Suprapubic skin (tissue), 4 donors: ENCODE data around the gene SLC11A1. TPM values are rescaled to one million over a fixed set of nuclear protein-coding genes. Genes with fewer than 3 reads are reported as not detected.

Source experiments
- DNase-seq, 2 donors: peaks; one replicate each; pipeline ENCODE4 v3.0.0-alpha.2; 2019; ENCODE audit warnings: low spot score in 2 of 2
- H3K27ac ChIP-seq: fragments of 200-600 bp; sonication (generic); one replicate; pipeline ENCODE4 v1.5.1; 2019
- H3K27me3 ChIP-seq: fragments of 200-600 bp; sonication (generic); one replicate; pipeline ENCODE4 v1.5.1; 2019
- H3K36me3 ChIP-seq: fragments of 200-600 bp; sonication (generic); one replicate; pipeline ENCODE4 v1.5.1; 2019
- H3K4me1 ChIP-seq: fragments of 200-600 bp; sonication (generic); one replicate; pipeline ENCODE4 v1.5.1; 2019
- H3K4me3 ChIP-seq: fragments of 200-600 bp; sonication (generic); one replicate; pipeline ENCODE4 v1.5.1; 2019; ENCODE audit warnings: mild to moderate bottlenecking
- H3K9me3 ChIP-seq: fragments of 200-600 bp; sonication (generic); one replicate; pipeline ENCODE4 v1.5.1; 2019
- CTCF ChIP-seq, 2 donors: fragments of 200-600 bp in 1 of 2; fragments of 450-650 bp in 1 of 2; sonication (generic) in 1 of 2; IDR thresholded peaks; one replicate each; pipeline ENCODE4 v1.5.1; 2016 to 2019; ENCODE audit warnings: antibody characterized with exemption in 2 of 2, mild to moderate bottlenecking in 1 of 2, moderate library complexity in 1 of 2
- EP300 ChIP-seq: sonication (generic); formaldehyde crosslinking; IDR thresholded peaks from one replicate; pipeline ENCODE4 v1.6.1; 2017; ENCODE audit warnings: antibody characterized with exemption
- POLR2A ChIP-seq, 2 donors: fragments of 450-650 bp; IDR thresholded peaks; one replicate each; pipeline ENCODE4 v1.6.1; 2017; ENCODE audit warnings: antibody characterized with exemption in 2 of 2, mild to moderate bottlenecking in 2 of 2, moderate library complexity in 2 of 2
- POLR2AphosphoS5 ChIP-seq, 3 donors: sonication (generic); formaldehyde crosslinking; IDR thresholded peaks; one replicate each; pipeline ENCODE4 v1.6.1; 2017; ENCODE audit warnings: antibody characterized with exemption in 3 of 3
- WGBS: methylation state at CpG from one replicate; pipeline ENCODE4 v1.1.5; 2018; 5-methylcytosine and 5-hydroxymethylcytosine counted together
- total RNA-seq, 4 donors: library from RNA; depleted of rRNA; stranded (reverse); fragments of >200 nt; gene quantifications; one replicate each; pipeline ENCODE4 v1.1.0, GENCODE V29; 2016

Gene SLC11A1
- total RNA-seq, 4 donors from 2014 or later, result 0.78 to 16.1 (median 7.6) TPM

- no peak for DNase-seq
- Histone ChIP-seq H3K4me1 (peaks cover 19% of the 10 kb centered on the region), H3K27ac (no peak overlapping the region), H3K4me3 (no peak overlapping the region), H3K36me3 (no peaks in the 10 kb centered on the region), H3K9me3 (no peaks in the 10 kb centered on the region), H3K27me3 (no peaks in the 10 kb centered on the region)
- TF ChIP-seq POLR2AphosphoS5 (IDR thresholded peaks at IDR 0.05) (no peak), EP300 (no peak), POLR2A (IDR thresholded peaks at IDR 0.05) (no peak), CTCF (IDR thresholded peaks at IDR 0.05) (no peak)
- WGBS, result 89% methylated on average over 21 of the region's 23 CpGs
Measured at GRCh38 chr2:218391202-218391601, 9.1 kb downstream of the SLC11A1 start.

GRCh38 chr2:218392459-218392858, 10.4 kb downstream of the SLC11A1 start:
- Histone ChIP-seq H3K27me3 (no peaks in the 10 kb centered on the region), H3K36me3 (no peaks in the 10 kb centered on the region), H3K27ac (no peak overlapping the region), H3K4me3 (no peak overlapping the region), H3K4me1 (peaks cover 24% of the 10 kb centered on the region), H3K9me3 (no peaks in the 10 kb centered on the region)
- no peak for DNase-seq
- whole genome bisulfite sequencing, result 89% methylated on average over 5 of the region's 5 CpGs
- no peak for TF ChIP-seq CTCF (IDR thresholded peaks at IDR 0.05)
- no peak for TF ChIP-seq EP300

GRCh38 chr2:218392891-218393462, 10.9 kb downstream of the SLC11A1 start:
- 83% methylated on average over 12 of the region's 16 CpGs for WGBS
- Histone ChIP-seq H3K27me3 (no peaks in the 10 kb centered on the region), H3K27ac (no peak overlapping the region)

GRCh38 chr2:218393750-218394290, 11.7 kb downstream of the SLC11A1 start:
- Histone ChIP-seq H3K27ac (no peak overlapping the region), H3K4me1 (peaks cover 33% of the 10 kb centered on the region), H3K27me3 (no peaks in the 10 kb centered on the region), H3K4me3 (no peak overlapping the region), H3K9me3 (no peaks in the 10 kb centered on the region), H3K36me3 (no peaks in the 10 kb centered on the region)
- TF ChIP-seq EP300 (no peak), POLR2A (IDR thresholded peaks at IDR 0.05) (no peak), CTCF (IDR thresholded peaks at IDR 0.05) (no peak), POLR2AphosphoS5 (IDR thresholded peaks at IDR 0.05) (no peak)
- no peak for DNase-seq
- WGBS, result 71% methylated on average over 8 of the region's 8 CpGs

More at GRCh38 chr2:218392891-218393462, 10.9 kb downstream of the SLC11A1 start:
- H3K4me1 ChIP-seq, result peaks cover 24% of the 10 kb centered on the region
- H3K36me3 ChIP-seq, result no peaks in the 10 kb centered on the region
- no peak overlapping the region for H3K4me3 ChIP-seq
- no peaks in the 10 kb centered on the region for H3K9me3 ChIP-seq
- DNase-seq, result no peak
- no peak for TF ChIP-seq CTCF (IDR thresholded peaks at IDR 0.05)
- no peak for TF ChIP-seq EP300
- no peak for TF ChIP-seq POLR2AphosphoS5 (IDR thresholded peaks at IDR 0.05)
- no peak for TF ChIP-seq POLR2A (IDR thresholded peaks at IDR 0.05)

GRCh38 chr2:218394298-218395089, 12.4 kb downstream of the SLC11A1 start:
- Histone ChIP-seq H3K9me3 (no peaks in the 10 kb centered on the region), H3K4me1 (peaks cover 39% of the 10 kb centered on the region), H3K27ac (no peak overlapping the region), H3K4me3 (no peak overlapping the region), H3K36me3 (no peaks in the 10 kb centered on the region), H3K27me3 (no peaks in the 10 kb centered on the region)
- no peak for DNase-seq
- WGBS, result 92% methylated on average over 9 of the region's 13 CpGs
- TF ChIP-seq EP300 (no peak), CTCF (IDR thresholded peaks at IDR 0.05) (no peak), POLR2AphosphoS5 (IDR thresholded peaks at IDR 0.05) (no peak), POLR2A (IDR thresholded peaks at IDR 0.05) (no peak)
